Measurements from ENCODE around the gene POM121C.
"Not testable (repeated sequence)": the region's sequence is repeated elsewhere in the genome, so short reads cannot be mapped to it uniquely, and the experiment has no call there.

- not testable (repeated sequence) for TF ChIP-seq CTCF, POLR2A (IDR thresholded peaks at IDR 0.05)
Measured at GRCh38 chr7:75418292-75418858, 67.7 kb downstream of the POM121C start.

All from upper lobe of left lung (tissue), 4 donors.